GM12878 (cell line): ENCODE results near the gene OR6C75. TPM values are rescaled to one million over a fixed set of nuclear protein-coding genes. Genes with fewer than 3 reads are reported as not detected.

Experiments
- ETV6 ChIP-seq, 2 experiments: fragments of 450-650 bp in 1 of 2; IDR thresholded peaks in 1 of 2; conservative IDR thresholded peaks in 1 of 2; 2 replicates each; pipeline ENCODE4 v1.6.1; 2014; ENCODE audit warnings: antibody characterized with exemption in 1 of 2, borderline replicate concordance in 1 of 2, low read depth in 1 of 2, mild to moderate bottlenecking in 1 of 2, moderate library complexity in 1 of 2
- JUND ChIP-seq: IDR thresholded peaks from 2 replicates; pipeline ENCODE4 v1.6.1; 2012; ENCODE audit warnings: low read depth, mild to moderate bottlenecking, low read length, improper control_type of control experiment, moderate library complexity
- KDM1A ChIP-seq: fragments of 200-600 bp; sonication (generic); IDR thresholded peaks from 2 replicates; pipeline ENCODE4 v1.6.1; 2016; ENCODE audit warnings: borderline replicate concordance
- MTA2 ChIP-seq: fragments of 450-650 bp; IDR thresholded peaks from 2 replicates; pipeline ENCODE4 v1.6.1; 2016; ENCODE audit warnings: low read depth, mild to moderate bottlenecking, moderate library complexity
- POLR2AphosphoS5 ChIP-seq: IDR thresholded peaks from 2 replicates; pipeline ENCODE4 v1.6.1; 2011; ENCODE audit warnings: mild to moderate bottlenecking, low read length, inconsistent platforms
- REST ChIP-seq: IDR thresholded peaks from 2 replicates; pipeline ENCODE4 v1.6.1; 2012; ENCODE audit warnings: mild to moderate bottlenecking, low read depth, low read length
- SMARCA5 ChIP-seq: fragments of 450-650 bp; IDR thresholded peaks from 2 replicates; pipeline ENCODE4 v1.6.1; 2017; ENCODE audit warnings: mild to moderate bottlenecking
- polyA plus RNA-seq, 11 experiments: library from polyadenylated mRNA; depleted of rRNA in 4 of 11; unstranded in 6 of 11; stranded (reverse) in 5 of 11; fragments of >200 nt; fragmentation: Nextera tagmentation in 4 of 11; fragmentation: Illumina TruSeq in 1 of 11; extraction: Ambion mirVana in 4 of 11; extraction: Trizol in 1 of 11; gene quantifications; 1 replicate in 1 of 11; 2 replicates in 10 of 11; pipeline versions ENCODE4 v1.2.1 to v1.2.3, GENCODE V29; 2011 to 2016; ENCODE audit warnings: inconsistent platforms in 2 of 11, missing spikeins in 2 of 11, low read depth in 1 of 11
- total RNA-seq, 4 experiments: library from RNA; depleted of rRNA in 3 of 4; stranded (reverse); fragments of >200 nt in 3 of 4; fragmentation: Illumina TruSeq in 1 of 4; extraction: Trizol in 1 of 4; gene quantifications; 2 replicates each; pipeline versions ENCODE4 v1.2.1 to v1.2.3, GENCODE V29; 2013 to 2021
- TF ChIP-seq, protein P1 (sequence below): IDR thresholded peaks from 2 replicates; pipeline ENCODE4 v1.6.1; 2011; ENCODE audit warnings: low read depth, low read length, improper control_type of control experiment, borderline replicate concordance
- TF ChIP-seq, protein P2 (sequence below): fragments of 450-650 bp; IDR thresholded peaks from 2 replicates; pipeline ENCODE4 v1.6.1; 2017; ENCODE audit warnings: mild to moderate bottlenecking, low read depth, inconsistent platforms; ENCODE audit not compliant: poor library complexity, severe bottlenecking

The OR6C75 gene
- total and polyA plus RNA-seq, 10 of the 15 experiments (the other 5 are each of a cell fraction or from before 2014, with no cell fraction given), result not detected

DNA sequence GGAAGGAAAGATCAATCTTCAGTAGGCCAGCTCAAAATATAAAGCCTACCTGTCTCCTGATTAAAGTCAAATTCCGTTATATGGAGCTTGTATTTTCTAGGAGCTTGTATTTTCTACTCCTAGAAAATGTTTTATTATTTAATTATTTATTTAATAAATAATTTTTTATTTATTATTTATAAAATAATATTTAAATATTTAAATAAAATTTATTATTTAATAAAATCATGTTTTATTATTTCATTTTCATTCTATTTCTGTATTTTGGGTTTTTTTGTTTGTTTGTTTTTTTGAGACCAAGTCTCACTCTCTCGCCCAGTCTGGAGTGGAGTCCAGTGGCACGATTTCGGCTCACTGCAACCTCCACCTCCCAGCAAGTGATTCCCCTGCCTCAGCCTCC, 9.7 kb downstream of the OR6C75 start (continued):
- TF ChIP-seq REST (no peak), SMARCA5 (no peak), MTA2 (no peak), KDM1A (no peak), POLR2AphosphoS5 (no peak), JUND (no peak), ETV6 (conservative IDR thresholded peaks at IDR 0.05 in 1 of 2, IDR thresholded peaks at IDR 0.05 in 1 of 2; ENCODE audit: borderline replicate concordance in 1 of 2, low read depth in 1 of 2) (no peak)
- TF ChIP-seq, protein P1, sequence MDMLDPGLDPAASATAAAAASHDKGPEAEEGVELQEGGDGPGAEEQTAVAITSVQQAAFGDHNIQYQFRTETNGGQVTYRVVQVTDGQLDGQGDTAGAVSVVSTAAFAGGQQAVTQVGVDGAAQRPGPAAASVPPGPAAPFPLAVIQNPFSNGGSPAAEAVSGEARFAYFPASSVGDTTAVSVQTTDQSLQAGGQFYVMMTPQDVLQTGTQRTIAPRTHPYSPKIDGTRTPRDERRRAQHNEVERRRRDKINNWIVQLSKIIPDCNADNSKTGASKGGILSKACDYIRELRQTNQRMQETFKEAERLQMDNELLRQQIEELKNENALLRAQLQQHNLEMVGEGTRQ, result no peak
- TF ChIP-seq, protein P2, sequence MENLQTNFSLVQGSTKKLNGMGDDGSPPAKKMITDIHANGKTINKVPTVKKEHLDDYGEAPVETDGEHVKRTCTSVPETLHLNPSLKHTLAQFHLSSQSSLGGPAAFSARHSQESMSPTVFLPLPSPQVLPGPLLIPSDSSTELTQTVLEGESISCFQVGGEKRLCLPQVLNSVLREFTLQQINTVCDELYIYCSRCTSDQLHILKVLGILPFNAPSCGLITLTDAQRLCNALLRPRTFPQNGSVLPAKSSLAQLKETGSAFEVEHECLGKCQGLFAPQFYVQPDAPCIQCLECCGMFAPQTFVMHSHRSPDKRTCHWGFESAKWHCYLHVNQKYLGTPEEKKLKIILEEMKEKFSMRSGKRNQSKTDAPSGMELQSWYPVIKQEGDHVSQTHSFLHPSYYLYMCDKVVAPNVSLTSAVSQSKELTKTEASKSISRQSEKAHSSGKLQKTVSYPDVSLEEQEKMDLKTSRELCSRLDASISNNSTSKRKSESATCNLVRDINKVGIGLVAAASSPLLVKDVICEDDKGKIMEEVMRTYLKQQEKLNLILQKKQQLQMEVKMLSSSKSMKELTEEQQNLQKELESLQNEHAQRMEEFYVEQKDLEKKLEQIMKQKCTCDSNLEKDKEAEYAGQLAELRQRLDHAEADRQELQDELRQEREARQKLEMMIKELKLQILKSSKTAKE, result no peak
